HUES48 (cell line): Measurements from ENCODE around the gene CHPF2.

Source experiments
- H3K27ac ChIP-seq: one replicate; pipeline ENCODE4 v1.7.0; 2013; ENCODE audit warnings: low read depth, low read length, inconsistent platforms
- H3K27me3 ChIP-seq: 2 replicates; pipeline ENCODE4 v1.6.1; 2013; ENCODE audit warnings: mild to moderate bottlenecking, low read length; ENCODE audit not compliant: control insufficient read depth, insufficient read depth
- H3K36me3 ChIP-seq: 2 replicates; pipeline ENCODE4 v1.6.1; 2013; ENCODE audit warnings: low read length; ENCODE audit not compliant: control insufficient read depth, insufficient read depth
- H3K4me1 ChIP-seq: 2 replicates; pipeline ENCODE4 v1.6.1; 2013; ENCODE audit warnings: mild to moderate bottlenecking, low read length; ENCODE audit not compliant: control insufficient read depth, insufficient read depth
- H3K4me3 ChIP-seq: 2 replicates; pipeline ENCODE4 v1.5.1; 2013; ENCODE audit warnings: mild to moderate bottlenecking, low read depth, low read length
- H3K9ac ChIP-seq: 2 replicates; pipeline ENCODE4 v1.6.1; 2013; ENCODE audit warnings: mild to moderate bottlenecking, low read depth, low read length, moderate library complexity
- H3K9me3 ChIP-seq: 2 replicates; pipeline ENCODE4 v1.6.1; 2013; ENCODE audit warnings: low read length; ENCODE audit not compliant: control insufficient read depth, insufficient read depth

Gene CHPF2

GRCh38 chr7:151207315-151207714, 25.0 kb upstream of the CHPF2 start:
- Histone ChIP-seq H3K9ac (no peak overlapping the region), H3K27ac (no peak overlapping the region), H3K9me3 (no peaks in the 10 kb centered on the region), H3K4me1 (peaks cover 8% of the 10 kb centered on the region), H3K4me3 (no peak overlapping the region), H3K27me3 (no peaks in the 10 kb centered on the region), H3K36me3 (peaks cover 5% of the 10 kb centered on the region; the same call in 1 of the 2 replicates)

- H3K36me3 ChIP-seq: peaks cover 10% of the 10 kb centered on the region; the same call in 1 of the 2 replicates
- no peaks in the 10 kb centered on the region for H3K9me3 ChIP-seq
- H3K4me3 ChIP-seq: no peak overlapping the region
- no peak overlapping the region for H3K9ac ChIP-seq
- H3K27me3 ChIP-seq: no peaks in the 10 kb centered on the region
- peaks cover 8% of the 10 kb centered on the region for H3K4me1 ChIP-seq
- no peak overlapping the region for H3K27ac ChIP-seq
Observed at GRCh38 chr7:151207804-151208203, 24.5 kb upstream of the CHPF2 start.

- H3K9ac ChIP-seq: no peak overlapping the region
- H3K27ac ChIP-seq: no peak overlapping the region
- no peaks in the 10 kb centered on the region for H3K9me3 ChIP-seq
- no peaks in the 10 kb centered on the region for H3K27me3 ChIP-seq
- H3K4me1 ChIP-seq: peaks cover 8% of the 10 kb centered on the region
- H3K36me3 ChIP-seq: peaks cover 16% of the 10 kb centered on the region
- H3K4me3 ChIP-seq: no peak overlapping the region
Observed at GRCh38 chr7:151208253-151208862, 23.9 kb upstream of the CHPF2 start.

DNA sequence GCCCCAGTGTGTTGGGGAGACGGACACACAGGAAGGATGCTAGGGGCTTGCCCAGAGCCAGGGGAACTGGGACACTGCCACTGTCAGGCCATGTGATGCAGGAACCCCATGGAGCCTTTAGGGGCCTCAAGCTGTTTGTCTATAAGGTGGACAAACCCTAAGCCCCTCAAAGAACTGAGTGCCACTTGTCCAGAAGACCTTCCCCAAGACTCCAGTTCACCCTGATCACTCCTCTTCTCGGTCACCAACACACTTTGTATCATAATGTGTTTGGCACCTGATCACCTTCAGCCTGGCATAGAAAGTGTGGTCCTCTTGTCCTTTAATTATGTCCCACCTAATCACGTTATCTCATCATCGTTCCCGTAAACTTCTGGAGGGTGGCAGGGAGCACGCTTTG, 22.7 kb upstream of the CHPF2 start:
- Histone ChIP-seq H3K27ac (no peak overlapping the region), H3K36me3 (peaks cover 28% of the 10 kb centered on the region), H3K9me3 (no peaks in the 10 kb centered on the region), H3K9ac (no peak overlapping the region), H3K4me3 (no peak overlapping the region), H3K4me1 (peaks cover 8% of the 10 kb centered on the region), H3K27me3 (no peaks in the 10 kb centered on the region)

DNA sequence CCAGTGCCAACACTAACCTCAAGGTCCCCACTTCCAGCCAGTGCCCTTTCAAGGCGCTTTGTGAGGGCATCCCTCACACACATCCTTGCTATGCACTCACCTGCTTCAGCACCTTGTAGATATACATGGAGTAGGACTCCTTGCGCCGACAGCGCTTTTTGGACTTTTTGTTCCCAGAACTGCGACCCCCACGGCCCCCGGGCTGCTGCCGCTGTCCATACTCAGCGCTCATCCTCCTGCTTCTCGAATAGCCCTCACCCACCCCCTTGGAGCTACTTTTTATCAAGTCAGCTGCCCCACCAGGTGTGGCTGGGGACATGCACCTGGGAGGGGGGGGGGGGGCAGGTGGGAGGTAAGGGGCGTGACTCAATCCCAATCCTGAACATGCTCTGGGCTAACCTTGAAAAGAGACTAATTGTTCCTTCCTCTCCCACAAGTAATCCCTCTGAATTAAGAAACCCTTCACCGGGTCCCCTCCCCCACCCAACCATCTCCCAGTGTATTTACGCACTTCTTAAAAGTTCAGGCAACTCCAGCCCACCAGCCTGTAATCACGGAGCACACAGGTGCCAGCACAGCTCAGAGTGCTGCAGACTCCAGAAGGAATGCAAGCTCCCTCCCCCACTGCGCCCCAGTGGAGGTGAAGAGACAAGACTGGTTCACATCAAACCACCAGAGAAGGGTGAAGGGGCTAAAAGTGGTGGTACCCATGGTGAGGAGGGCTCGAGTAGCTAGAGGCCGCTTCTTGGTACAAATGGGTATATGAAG, 22.0 kb upstream of the CHPF2 start, which contains the start of gene H2BK1:
TSS of gene H2BK1 (minus strand) at position 402 of the 768 bp plus-strand sequence. CDS start at position 232, 170 bp downstream.
- Histone ChIP-seq H3K27ac (no peak within 1 kb of the TSS), H3K9ac (no peak within 1 kb of the TSS), H3K4me1 (peaks cover 8% of the 10 kb centered on the region), H3K9me3 (no peaks in the 10 kb centered on the region), H3K36me3 (peaks cover 35% of the 10 kb centered on the region), H3K4me3 (no peak within 1 kb of the TSS), H3K27me3 (no peaks in the 10 kb centered on the region)

DNA sequence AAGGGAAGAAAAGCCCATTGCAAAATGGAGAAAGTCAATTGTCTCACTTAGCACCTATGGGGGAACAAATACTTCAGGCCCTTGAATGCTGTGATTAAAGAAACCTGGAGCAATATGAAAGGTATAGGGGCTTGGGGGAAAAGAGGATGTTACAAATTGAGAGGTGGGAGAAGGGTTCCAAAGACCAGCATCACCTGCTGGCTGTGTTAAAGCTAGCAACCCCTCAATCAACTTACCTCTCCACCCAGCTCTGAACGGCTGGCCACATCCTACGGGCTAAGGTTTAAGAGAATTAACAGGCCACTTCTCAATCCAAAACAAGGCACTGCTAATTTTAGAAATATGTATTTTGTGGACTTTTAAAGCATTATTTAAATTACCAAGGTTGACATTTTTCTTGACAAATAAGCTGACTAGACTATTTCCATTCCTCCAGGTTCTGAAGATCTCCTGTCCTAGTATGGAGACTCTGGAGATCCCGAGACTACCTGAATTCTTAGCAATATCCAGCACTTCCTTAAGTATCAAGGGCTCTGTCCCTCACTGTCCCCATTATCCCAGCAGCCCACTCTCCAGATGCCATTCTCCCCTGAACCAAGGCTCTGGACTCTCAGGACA, 21.0 kb upstream of the CHPF2 start:
- Histone ChIP-seq H3K36me3 (peaks cover 45% of the 10 kb centered on the region), H3K9ac (no peak overlapping the region), H3K4me1 (peaks cover 8% of the 10 kb centered on the region), H3K4me3 (no peak overlapping the region), H3K27me3 (no peaks in the 10 kb centered on the region), H3K27ac (no peak overlapping the region), H3K9me3 (no peaks in the 10 kb centered on the region)

DNA sequence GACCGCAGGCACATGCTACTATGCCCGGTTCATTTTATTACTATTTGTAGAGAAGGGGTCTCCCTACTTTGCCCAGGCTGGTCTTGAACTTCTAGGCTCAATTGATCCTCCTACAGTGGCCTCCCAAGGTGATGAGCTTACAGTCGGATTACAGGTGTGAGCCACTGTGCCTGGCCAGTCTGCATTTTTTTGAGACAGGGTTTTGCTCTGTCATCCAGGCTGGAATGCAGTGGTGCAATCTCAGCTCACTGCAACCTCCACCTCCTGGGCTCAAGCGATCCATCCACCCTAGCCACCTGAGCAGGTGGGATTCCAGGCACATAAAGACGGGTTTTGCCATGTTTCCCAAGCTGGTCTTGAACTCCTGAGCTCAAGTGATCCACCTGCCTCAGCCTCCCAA, 19.7 kb upstream of the CHPF2 start:
- no peak overlapping the region for H3K27ac ChIP-seq
- H3K4me1 ChIP-seq: peaks cover 8% of the 10 kb centered on the region
- H3K36me3 ChIP-seq: peaks cover 59% of the 10 kb centered on the region
- no peaks in the 10 kb centered on the region for H3K27me3 ChIP-seq
- H3K9ac ChIP-seq: no peak overlapping the region
- H3K4me3 ChIP-seq: no peak overlapping the region
- no peaks in the 10 kb centered on the region for H3K9me3 ChIP-seq

DNA sequence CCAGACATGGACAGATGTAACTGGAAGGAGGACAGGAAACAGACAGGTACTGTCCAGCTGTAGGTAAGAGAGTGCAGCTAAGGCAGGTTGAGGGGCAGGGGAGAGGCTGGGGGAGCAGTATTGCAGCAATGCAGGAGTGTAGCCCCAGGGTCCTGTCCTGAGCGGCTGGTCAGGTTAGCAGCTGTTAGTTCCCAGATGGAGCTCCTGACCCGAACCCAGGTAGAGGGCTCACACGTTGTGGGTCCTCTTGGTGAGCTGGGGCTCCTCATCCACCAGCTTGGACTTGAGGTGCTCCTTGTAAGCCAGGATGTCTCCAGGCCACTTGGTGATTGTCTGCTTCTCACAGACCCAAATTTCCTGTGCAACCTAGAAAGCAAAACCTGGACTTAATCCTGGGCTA, 18.5 kb upstream of the CHPF2 start:
- Histone ChIP-seq H3K4me3 (no peak overlapping the region), H3K27ac (no peak overlapping the region), H3K36me3 (peaks cover 71% of the 10 kb centered on the region), H3K27me3 (no peaks in the 10 kb centered on the region), H3K4me1 (peaks cover 8% of the 10 kb centered on the region), H3K9me3 (no peaks in the 10 kb centered on the region), H3K9ac (no peak overlapping the region)

- Histone ChIP-seq H3K9me3 (no peaks in the 10 kb centered on the region), H3K4me1 (peaks cover 8% of the 10 kb centered on the region; the same call in 1 of the 2 replicates), H3K9ac (no peak overlapping the region), H3K36me3 (peaks cover 85% of the 10 kb centered on the region), H3K27ac (no peak overlapping the region), H3K27me3 (no peaks in the 10 kb centered on the region), H3K4me3 (no peak overlapping the region)
Observed at GRCh38 chr7:151215396-151215795, 16.9 kb upstream of the CHPF2 start.

- peaks cover 96% of the 10 kb centered on the region for H3K36me3 ChIP-seq
Observed at GRCh38 chr7:151218170-151218569, 14.1 kb upstream of the CHPF2 start.

DNA sequence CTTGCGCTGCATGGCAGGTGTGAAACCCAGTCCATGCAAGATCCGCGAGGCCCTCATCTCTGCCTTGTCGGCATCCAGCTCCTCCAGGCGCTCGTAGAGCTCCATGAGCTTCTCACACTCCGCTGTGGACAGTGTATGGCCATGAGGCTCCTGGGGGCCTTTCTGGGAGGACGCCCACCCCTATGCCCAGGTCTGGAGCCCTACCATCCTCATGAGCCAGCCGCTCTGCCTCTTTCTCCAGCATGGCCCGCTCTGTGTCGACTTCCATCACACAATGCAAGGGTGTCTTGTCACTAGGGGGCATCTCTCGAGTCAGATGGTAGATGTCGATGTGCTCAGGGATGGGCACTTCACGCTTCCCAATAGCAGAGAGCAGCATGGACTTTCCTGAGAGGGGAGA, 8.6 kb upstream of the CHPF2 start:
- Histone ChIP-seq H3K9ac (no peak overlapping the region), H3K4me3 (no peak overlapping the region), H3K36me3 (peaks cover 69% of the 10 kb centered on the region), H3K4me1 (peaks cover 11% of the 10 kb centered on the region; the same call in 1 of the 2 replicates), H3K27ac (no peak overlapping the region), H3K9me3 (no peaks in the 10 kb centered on the region), H3K27me3 (no peaks in the 10 kb centered on the region)

More at GRCh38 chr7:151218170-151218569, 14.1 kb upstream of the CHPF2 start:
- no peak overlapping the region for H3K4me3 ChIP-seq
- no peaks in the 10 kb centered on the region for H3K9me3 ChIP-seq
- H3K9ac ChIP-seq: no peak overlapping the region
- no peak overlapping the region for H3K27ac ChIP-seq
- H3K27me3 ChIP-seq: no peaks in the 10 kb centered on the region
- no peaks in the 10 kb centered on the region for H3K4me1 ChIP-seq
